Fibroblast of lung (primary cell): ENCODE data around the gene MRGPRE. TPM values are rescaled to one million over a fixed set of nuclear protein-coding genes. Genes with fewer than 3 reads are reported as not detected.

ENCODE experiments used
- DNase-seq, 2 donors: peaks; one replicate each; pipeline versions ENCODE4 v3.0.0 to v3.0.0-alpha.2; 2010; ENCODE audit warnings: low read depth in 2 of 2
- H2AFZ ChIP-seq: 2 replicates; pipeline ENCODE4 v1.5.1; 2012; ENCODE audit warnings: low read length, control low read depth, inconsistent platforms
- H3K27ac ChIP-seq: 2 replicates; pipeline ENCODE4 v1.5.1; 2011; ENCODE audit warnings: low read length, control low read depth; ENCODE audit not compliant: insufficient read depth
- H3K27me3 ChIP-seq: 2 replicates; pipeline ENCODE4 v1.5.1; 2011; ENCODE audit warnings: mild to moderate bottlenecking, low read length; ENCODE audit not compliant: control insufficient read depth, insufficient read depth
- H3K36me3 ChIP-seq: 2 replicates; pipeline ENCODE4 v1.5.1; 2011; ENCODE audit warnings: low read length; ENCODE audit not compliant: control insufficient read depth, insufficient read depth
- H3K4me1 ChIP-seq: 2 replicates; pipeline ENCODE4 v1.5.1; 2011; ENCODE audit warnings: low read length; ENCODE audit not compliant: control insufficient read depth, insufficient read depth; ENCODE audit errors: extremely low read depth
- H3K4me2 ChIP-seq: 2 replicates; pipeline ENCODE4 v1.5.1; 2011; ENCODE audit warnings: low read length, control low read depth; ENCODE audit not compliant: insufficient read depth; ENCODE audit errors: extremely low read depth
- H3K4me3 ChIP-seq, 4 experiments: fragments of 200-600 bp in 1 of 4; sonication (generic) in 1 of 4; replicated peaks in 1 of 4; 2 replicates each; pipeline ENCODE4 v1.5.1; 2011 to 2016; ENCODE audit warnings: low read length in 4 of 4, low read depth in 3 of 4, mild to moderate bottlenecking in 3 of 4, control low read depth in 2 of 4, inconsistent platforms in 1 of 4, mixed read lengths in 1 of 4; ENCODE audit not compliant: insufficient read depth in 1 of 4; ENCODE audit errors: control extremely low read depth in 1 of 4
- H3K79me2 ChIP-seq: 2 replicates; pipeline ENCODE4 v1.5.1; 2012; ENCODE audit warnings: mild to moderate bottlenecking, low read length, inconsistent platforms; ENCODE audit not compliant: control insufficient read depth, insufficient read depth
- H3K9ac ChIP-seq: 2 replicates; pipeline ENCODE4 v1.5.1; 2011; ENCODE audit warnings: mild to moderate bottlenecking, low read length, control low read depth; ENCODE audit not compliant: insufficient read depth
- H3K9me3 ChIP-seq: 2 replicates; pipeline ENCODE4 v1.5.1; 2012; ENCODE audit warnings: low read depth, low read length; ENCODE audit not compliant: control insufficient read depth, insufficient read depth
- H4K20me1 ChIP-seq: 2 replicates; pipeline ENCODE4 v1.5.1; 2011; ENCODE audit warnings: low read length; ENCODE audit not compliant: control insufficient read depth, insufficient read depth; ENCODE audit errors: extremely low read depth
- EZH2 ChIP-seq: IDR thresholded peaks from 2 replicates; pipeline ENCODE4 v1.5.1; 2012; ENCODE audit warnings: low read length, control low read depth, mild to moderate bottlenecking; ENCODE audit errors: missing control alignments
- polyA plus RNA-seq, 2 donors: library from polyadenylated mRNA; depleted of rRNA in 1 of 2; stranded (reverse) in 1 of 2; unstranded in 1 of 2; fragments of >200 nt; gene quantifications; 2 replicates each; pipeline ENCODE4 v1.2.1, GENCODE V29; 2011 to 2012; ENCODE audit warnings: missing spikeins in 1 of 2
- total RNA-seq: library from RNA; depleted of rRNA; stranded (reverse); fragments of >200 nt; gene quantifications from 2 replicates; pipeline ENCODE4 v1.2.1, GENCODE V29; 2014
- TF ChIP-seq, protein P1 (sequence below), 2 donors: IDR thresholded peaks in 1 of 2; conservative IDR thresholded peaks in 1 of 2; 1 replicate in 1 of 2; 2 replicates in 1 of 2; pipeline ENCODE4 v1.5.1; 2011 to 2012; ENCODE audit warnings: low read length in 2 of 2, control low read depth in 1 of 2, inconsistent platforms in 1 of 2, low read depth in 1 of 2, mild to moderate bottlenecking in 1 of 2

Gene MRGPRE
- total and polyA plus RNA-seq, 2 donors (not counting 1 experiment from before 2014, with no cell fraction given), result 0.17 TPM; not detected in 1

DNA sequence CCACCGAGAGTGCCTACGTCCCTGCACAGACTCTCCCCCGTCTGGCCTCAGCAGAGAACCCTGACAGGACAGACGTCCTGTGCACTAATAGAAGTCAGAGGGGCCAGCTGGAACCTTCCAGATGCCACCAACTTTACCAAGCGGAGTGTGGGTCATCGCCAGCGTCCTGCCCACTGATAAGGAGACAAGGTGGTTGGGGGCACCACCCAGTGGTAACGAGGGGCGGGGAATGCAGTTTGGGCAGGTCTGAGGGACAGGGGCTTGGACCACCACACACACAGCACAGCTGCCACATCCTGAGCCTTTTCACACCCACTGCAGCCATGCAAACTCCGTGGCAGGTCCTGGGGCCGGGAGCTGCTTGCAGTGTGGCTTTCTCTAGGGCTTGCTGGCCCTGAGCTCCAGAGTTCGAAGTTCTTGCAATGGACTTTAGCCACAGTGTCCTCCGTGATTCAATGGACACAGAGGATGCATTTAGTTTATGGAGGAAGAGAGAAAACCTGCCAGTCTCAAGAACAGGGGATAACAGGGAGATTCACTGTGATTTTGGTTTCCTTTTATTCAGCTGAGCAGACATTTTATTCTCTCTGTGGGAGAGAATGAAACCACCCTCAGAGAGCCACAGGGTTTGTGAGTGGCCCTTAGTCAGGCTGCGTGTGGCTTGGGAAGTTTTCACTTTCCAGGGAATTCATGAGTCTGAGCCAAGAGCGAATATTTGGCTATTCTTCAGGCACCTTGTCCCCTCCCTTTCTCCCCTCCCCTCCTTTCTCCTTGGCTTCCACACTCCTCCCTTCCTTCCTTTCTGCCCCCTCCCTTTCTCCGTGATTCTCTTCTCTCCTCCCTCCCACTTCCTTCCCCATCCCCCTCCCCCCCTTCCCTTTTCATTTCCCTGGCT, 26.7 kb downstream of the MRGPRE start:
- no peaks in the 10 kb centered on the region for H3K36me3 ChIP-seq
- peaks cover 28% of the 10 kb centered on the region for H3K27me3 ChIP-seq
- H3K4me1 ChIP-seq, result no peaks in the 10 kb centered on the region
- no peak overlapping the region for H3K4me3 ChIP-seq
- H2AFZ ChIP-seq, result no peak overlapping the region
- H3K79me2 ChIP-seq, result no peaks in the 10 kb centered on the region
- peak in 1 of 2 donors; percentile 48 for DNase-seq
- no peaks in the 10 kb centered on the region for H4K20me1 ChIP-seq
- H3K27ac ChIP-seq, result no peak overlapping the region
- TF ChIP-seq, protein P1, sequence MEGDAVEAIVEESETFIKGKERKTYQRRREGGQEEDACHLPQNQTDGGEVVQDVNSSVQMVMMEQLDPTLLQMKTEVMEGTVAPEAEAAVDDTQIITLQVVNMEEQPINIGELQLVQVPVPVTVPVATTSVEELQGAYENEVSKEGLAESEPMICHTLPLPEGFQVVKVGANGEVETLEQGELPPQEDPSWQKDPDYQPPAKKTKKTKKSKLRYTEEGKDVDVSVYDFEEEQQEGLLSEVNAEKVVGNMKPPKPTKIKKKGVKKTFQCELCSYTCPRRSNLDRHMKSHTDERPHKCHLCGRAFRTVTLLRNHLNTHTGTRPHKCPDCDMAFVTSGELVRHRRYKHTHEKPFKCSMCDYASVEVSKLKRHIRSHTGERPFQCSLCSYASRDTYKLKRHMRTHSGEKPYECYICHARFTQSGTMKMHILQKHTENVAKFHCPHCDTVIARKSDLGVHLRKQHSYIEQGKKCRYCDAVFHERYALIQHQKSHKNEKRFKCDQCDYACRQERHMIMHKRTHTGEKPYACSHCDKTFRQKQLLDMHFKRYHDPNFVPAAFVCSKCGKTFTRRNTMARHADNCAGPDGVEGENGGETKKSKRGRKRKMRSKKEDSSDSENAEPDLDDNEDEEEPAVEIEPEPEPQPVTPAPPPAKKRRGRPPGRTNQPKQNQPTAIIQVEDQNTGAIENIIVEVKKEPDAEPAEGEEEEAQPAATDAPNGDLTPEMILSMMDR (conservative IDR thresholded peaks at IDR 0.05 in 1 of 2, IDR thresholded peaks at IDR 0.05 in 1 of 2; ENCODE audit: low read depth in 1 of 2, low read length in 2 of 2), result no peak
- no peak for TF ChIP-seq EZH2
- H3K4me2 ChIP-seq, result no peak overlapping the region
- H3K9me3 ChIP-seq, result no peaks in the 10 kb centered on the region
- H3K9ac ChIP-seq, result no peak overlapping the region

DNA sequence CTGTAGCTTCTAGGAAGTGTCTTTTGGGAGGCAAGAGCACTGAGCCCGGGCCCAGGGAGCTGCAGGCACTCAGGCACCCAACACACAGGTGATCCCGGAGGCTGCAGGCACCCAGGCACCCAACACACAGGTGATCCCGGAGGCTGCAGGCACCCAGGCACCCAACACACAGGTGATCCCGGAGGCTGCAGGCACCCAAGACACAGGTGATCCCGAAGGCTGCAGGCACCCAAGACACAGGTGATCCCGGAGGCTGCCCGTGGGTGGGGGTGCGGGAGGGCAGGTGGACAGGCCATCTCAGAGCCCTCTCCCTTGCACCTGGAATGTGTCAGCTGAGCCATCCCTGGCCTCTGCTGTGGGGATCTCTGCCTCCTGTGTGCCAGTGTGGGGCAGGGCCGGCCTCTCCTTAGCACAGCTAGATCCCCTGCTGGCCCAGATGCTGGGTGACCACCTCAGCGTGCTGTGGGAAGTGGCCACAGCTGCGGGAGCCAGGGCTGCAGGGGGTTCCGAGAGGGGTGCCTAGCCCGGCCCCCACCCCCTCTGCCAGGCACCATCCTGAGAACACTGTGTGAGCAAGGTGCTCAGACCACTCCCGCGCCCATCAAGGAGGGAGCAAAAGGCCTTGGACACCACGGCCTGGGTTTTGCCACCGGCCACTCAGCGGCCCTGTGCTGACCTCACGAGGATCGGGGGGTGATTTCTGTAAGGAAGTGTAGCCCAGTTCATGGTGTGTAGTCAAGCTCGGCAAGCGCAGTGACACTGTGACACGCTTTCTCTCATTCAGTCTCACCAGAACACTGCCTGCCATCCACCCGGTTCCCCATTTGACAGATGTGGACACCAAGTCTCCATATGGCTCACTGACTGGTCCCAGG, 27.8 kb downstream of the MRGPRE start:
- no peaks in the 10 kb centered on the region for H3K36me3 ChIP-seq
- H3K4me1 ChIP-seq, result no peaks in the 10 kb centered on the region
- H3K9me3 ChIP-seq, result no peaks in the 10 kb centered on the region
- H3K4me3 ChIP-seq, result no peak overlapping the region
- TF ChIP-seq, protein P1 (conservative IDR thresholded peaks at IDR 0.05 in 1 of 2, IDR thresholded peaks at IDR 0.05 in 1 of 2; ENCODE audit: low read depth in 1 of 2, low read length in 2 of 2), result no peak
- no peak for TF ChIP-seq EZH2
- no peak overlapping the region for H3K27ac ChIP-seq
- no peak overlapping the region for H3K9ac ChIP-seq
- no peak overlapping the region for H3K4me2 ChIP-seq
- H3K79me2 ChIP-seq, result no peaks in the 10 kb centered on the region
- DNase-seq, result no peak
- H3K27me3 ChIP-seq, result peaks cover 28% of the 10 kb centered on the region
- no peak overlapping the region for H2AFZ ChIP-seq
- H4K20me1 ChIP-seq, result no peaks in the 10 kb centered on the region
